ENCODE data around the gene PSG4. TPM values are rescaled to one million over a fixed set of nuclear protein-coding genes. Genes with fewer than 3 reads are reported as not detected.
"Not testable (repeated sequence)": the region's sequence is repeated elsewhere in the genome, so short reads cannot be mapped to it uniquely, and the experiment has no call there.

PSG4 gene
- total RNA-seq = not detected
- long read RNA-seq = 0 reads

GRCh38 chr19:43205471-43206105, at the start of gene PSG4:
PSG4 (minus strand) TSS chr19:43205638; CDS start chr19:43205536, 102 bp downstream.
- DNase-seq; H3K4me1 ChIP-seq; intact Hi-C loops (cut with DNase I); H3K36me3 ChIP-seq; H3K4me3 ChIP-seq; ATAC-seq; H3K9me3 ChIP-seq; H3K27ac ChIP-seq; H3K27me3 ChIP-seq: not testable (repeated sequence)
- 23% methylated on average over 6 of the region's 9 CpGs for WGBS (ENCODE audit: insufficient coverage, low coverage, low lambda C conversion rate, missing lambda C conversion rate)

GRCh38 chr19:43251428-43251827, 46.0 kb upstream of the PSG4 start:
- H3K4me3 ChIP-seq; H3K4me1 ChIP-seq; H3K27ac ChIP-seq; H3K36me3 ChIP-seq; intact Hi-C loops (cut with DNase I); ATAC-seq; H3K27me3 ChIP-seq; DNase-seq; H3K9me3 ChIP-seq: not testable (repeated sequence)
- WGBS (ENCODE audit: insufficient coverage, low coverage, low lambda C conversion rate, missing lambda C conversion rate) = 6% methylated on average over 1 of the region's 1 CpG

GRCh38 chr19:43250296-43250695, 44.9 kb upstream of the PSG4 start:
- DNase-seq; intact Hi-C loops (cut with DNase I); H3K4me1 ChIP-seq; H3K9me3 ChIP-seq; ATAC-seq; H3K4me3 ChIP-seq; H3K27me3 ChIP-seq; H3K36me3 ChIP-seq; H3K27ac ChIP-seq: not testable (repeated sequence)
- 33% methylated on average over 4 of the region's 5 CpGs for WGBS (ENCODE audit: insufficient coverage, low coverage, low lambda C conversion rate, missing lambda C conversion rate)

GRCh38 chr19:43248635-43249002, 43.2 kb upstream of the PSG4 start:
- H3K27ac ChIP-seq; H3K9me3 ChIP-seq; H3K36me3 ChIP-seq; DNase-seq; H3K4me1 ChIP-seq; H3K27me3 ChIP-seq; H3K4me3 ChIP-seq; intact Hi-C loops (cut with DNase I); ATAC-seq: not testable (repeated sequence)
- WGBS (ENCODE audit: insufficient coverage, low coverage, low lambda C conversion rate, missing lambda C conversion rate) = 43% methylated on average over 1 of the region's 1 CpG

- H3K4me1 ChIP-seq; H3K9me3 ChIP-seq; H3K4me3 ChIP-seq; H3K27ac ChIP-seq; H3K27me3 ChIP-seq; intact Hi-C loops (cut with DNase I); H3K36me3 ChIP-seq; ATAC-seq; DNase-seq: not testable (repeated sequence)
- 68% methylated on average over 2 of the region's 13 CpGs for WGBS (ENCODE audit: insufficient coverage, low coverage, low lambda C conversion rate, missing lambda C conversion rate)
These were observed 41.9 kb upstream of the PSG4 start for GRCh38 chr19:43247243-43247880.

- H3K27ac ChIP-seq; H3K9me3 ChIP-seq; H3K27me3 ChIP-seq; DNase-seq; ATAC-seq; H3K36me3 ChIP-seq; intact Hi-C loops (cut with DNase I); H3K4me3 ChIP-seq; H3K4me1 ChIP-seq: not testable (repeated sequence)
- WGBS (ENCODE audit: insufficient coverage, low coverage, low lambda C conversion rate, missing lambda C conversion rate) = 60% methylated on average over 1 of the region's 3 CpGs
These were observed 40.4 kb upstream of the PSG4 start for GRCh38 chr19:43245848-43246247.

- H3K36me3 ChIP-seq; H3K4me1 ChIP-seq; intact Hi-C loops (cut with DNase I); H3K27ac ChIP-seq; H3K27me3 ChIP-seq; ATAC-seq; DNase-seq; H3K4me3 ChIP-seq; H3K9me3 ChIP-seq: not testable (repeated sequence)
- 81% methylated on average over 2 of the region's 2 CpGs for WGBS (ENCODE audit: insufficient coverage, low coverage, low lambda C conversion rate, missing lambda C conversion rate)
These were observed 36.8 kb upstream of the PSG4 start for GRCh38 chr19:43242211-43242610.

GRCh38 chr19:43238213-43238612, 32.8 kb upstream of the PSG4 start:
- H3K4me1 ChIP-seq; DNase-seq; H3K4me3 ChIP-seq; H3K36me3 ChIP-seq; H3K27ac ChIP-seq; ATAC-seq; H3K9me3 ChIP-seq; H3K27me3 ChIP-seq; intact Hi-C loops (cut with DNase I): not testable (repeated sequence)
- WGBS (ENCODE audit: insufficient coverage, low coverage, low lambda C conversion rate, missing lambda C conversion rate) = 48% methylated on average over 4 of the region's 4 CpGs

GRCh38 chr19:43235686-43236085, 30.2 kb upstream of the PSG4 start:
- 36% methylated on average over 3 of the region's 3 CpGs for WGBS (ENCODE audit: insufficient coverage, low coverage, low lambda C conversion rate, missing lambda C conversion rate)
- DNase-seq; H3K27me3 ChIP-seq; ATAC-seq; H3K27ac ChIP-seq; H3K4me1 ChIP-seq; intact Hi-C loops (cut with DNase I); H3K4me3 ChIP-seq; H3K9me3 ChIP-seq; H3K36me3 ChIP-seq: not testable (repeated sequence)
